ENCODE data around the gene MMD. TPM values are rescaled to one million over a fixed set of nuclear protein-coding genes. Genes with fewer than 3 reads are reported as not detected.
A peak's percentile ranks its signal among the peaks of the same experiment; 100 is the strongest.

The MMD gene
- total RNA-seq, 5 donors from 2014 or later (not counting 1 experiment from before 2014, with no cell fraction given): 12.8 to 26.3 (median 17.5) TPM

DNA sequence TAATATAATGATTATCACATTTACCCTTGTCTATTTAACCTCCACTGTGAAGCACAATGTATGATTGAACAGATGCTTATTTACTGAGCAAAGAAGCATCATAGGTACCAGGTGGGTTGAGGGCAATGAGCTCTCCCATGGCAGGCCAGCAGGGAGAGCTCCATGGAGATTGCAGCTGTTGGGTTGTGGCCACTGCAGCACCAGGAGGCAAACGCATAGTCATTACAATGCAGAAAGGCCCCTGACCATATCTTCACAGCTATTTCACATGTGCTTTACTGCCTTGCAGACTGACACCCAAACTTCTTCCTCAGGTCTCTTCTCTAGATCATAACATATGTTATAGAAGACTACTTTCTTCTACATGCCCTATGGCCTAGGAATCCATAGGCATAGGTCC lies 75.0 kb downstream of the MMD start:
- H3K36me3 Mint-ChIP-seq: no peaks in the 10 kb centered on the region
- no CpG with 5 or more reads among the region's 1 CpG for WGBS (ENCODE audit: insufficient coverage)
- H3K4me1 ChIP-seq (ENCODE audit: control insufficient read depth in 1 of 2, extremely low read depth in 1 of 2, insufficient read depth in 2 of 2, low read length in 2 of 2): peaks cover 0 to 14% of the 10 kb centered on the region in 2 experiments
- no peak overlapping the region for H3K27ac Mint-ChIP-seq
- H3K27me3 Mint-ChIP-seq: peaks cover 0 to 11% of the 10 kb centered on the region in 2 donors
- H3K4me3 Mint-ChIP-seq: no peak overlapping the region
- peaks cover 0 to 5% (median 5%) of the 10 kb centered on the region in 3 donors for H3K9me3 Mint-ChIP-seq
- no peak overlapping the region for H3K27ac ChIP-seq (ENCODE audit: low read length)
- no peaks in the 10 kb centered on the region for H3K27me3 ChIP-seq (replicated peaks in 1 of 2; ENCODE audit: control insufficient read depth in 2 of 2, extremely low read depth in 1 of 2, insufficient read depth in 2 of 2, low read length in 1 of 2)
- no peaks in the 10 kb centered on the region for H3K9me3 ChIP-seq
- no peak overlapping the region for H3K4me3 ChIP-seq (ENCODE audit: control insufficient read depth in 1 of 2, extremely low read depth in 1 of 2, low read length in 1 of 2)
- ATAC-seq (replicated peaks in 1 of 4) (no peak), DNase-seq (no peak)
- peaks cover 33 to 59% (median 34%) of the 10 kb centered on the region in 3 donors for H3K4me1 Mint-ChIP-seq
- ChIA-PET POLR2A (no interaction called here), CTCF (interaction anchor here in 1 of 2 donors (1.4 to 4.8 kb wide), 3 partner anchors 10 to 353 kb away, joined by 4 to 34 read pairs (median 10); no protein-coding TSS in a partner anchor)
- no peaks in the 10 kb centered on the region for H3K36me3 ChIP-seq (ENCODE audit: control insufficient read depth in 2 of 2, extremely low read depth in 1 of 2, insufficient read depth in 1 of 2, low read length in 1 of 2)

DNA sequence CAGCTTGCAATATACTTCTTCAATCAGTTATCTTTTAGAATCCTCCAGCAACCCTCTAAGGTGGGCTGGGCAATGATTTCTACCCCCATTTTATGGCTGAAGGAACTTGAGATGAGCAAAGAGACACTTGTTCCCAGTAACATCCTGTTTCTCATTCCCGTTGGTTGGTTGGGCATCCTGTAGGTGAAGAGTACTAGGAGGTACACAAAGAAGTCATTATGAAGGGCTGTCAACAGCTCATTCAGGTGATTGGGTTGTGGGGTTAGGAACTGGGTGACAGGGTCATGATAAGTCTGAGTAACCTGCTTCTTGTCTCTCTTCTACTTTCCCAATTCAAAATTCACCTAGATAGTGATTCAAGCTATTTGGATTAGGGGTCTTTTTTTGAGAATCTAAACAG lies 76.5 kb downstream of the MMD start:
- H3K9me3 ChIP-seq: no peaks in the 10 kb centered on the region
- CTCF ChIA-PET: interaction anchor here in 1 of 2 donors (1.4 kb wide), 1 partner anchor 352 kb away, joined by 6 read pairs; no protein-coding TSS in a partner anchor
- H3K4me1 ChIP-seq (ENCODE audit: control insufficient read depth in 1 of 2, extremely low read depth in 1 of 2, insufficient read depth in 2 of 2, low read length in 2 of 2): peaks cover 0 to 14% of the 10 kb centered on the region in 2 experiments
- 100% methylated on average over 1 of the region's 1 CpG for WGBS (ENCODE audit: insufficient coverage)
- ATAC-seq (replicated peaks in 1 of 4) (no peak), DNase-seq (no peak)
- Mint-ChIP-seq H3K4me3 (no peak overlapping the region), H3K4me1 (peaks cover 33 to 68% (median 35%) of the 10 kb centered on the region in 3 donors), H3K27ac (peak overlapping the region in 1 of 2 donors; percentile 83), H3K27me3 (peaks cover 2 to 11% of the 10 kb centered on the region in 2 donors), H3K9me3 (peaks cover 0 to 5% (median 5%) of the 10 kb centered on the region in 3 donors), H3K36me3 (no peaks in the 10 kb centered on the region)
- peaks cover 0 to 4% of the 10 kb centered on the region in 2 experiments for H3K27me3 ChIP-seq (replicated peaks in 1 of 2; ENCODE audit: control insufficient read depth in 2 of 2, extremely low read depth in 1 of 2, insufficient read depth in 2 of 2, low read length in 1 of 2)
- H3K36me3 ChIP-seq (ENCODE audit: control insufficient read depth in 2 of 2, extremely low read depth in 1 of 2, insufficient read depth in 1 of 2, low read length in 1 of 2): no peaks in the 10 kb centered on the region
- POLR2A ChIA-PET: no interaction called here
- no peak overlapping the region for H3K27ac ChIP-seq (ENCODE audit: low read length)
- H3K4me3 ChIP-seq (ENCODE audit: control insufficient read depth in 1 of 2, extremely low read depth in 1 of 2, low read length in 1 of 2): no peak overlapping the region

DNA sequence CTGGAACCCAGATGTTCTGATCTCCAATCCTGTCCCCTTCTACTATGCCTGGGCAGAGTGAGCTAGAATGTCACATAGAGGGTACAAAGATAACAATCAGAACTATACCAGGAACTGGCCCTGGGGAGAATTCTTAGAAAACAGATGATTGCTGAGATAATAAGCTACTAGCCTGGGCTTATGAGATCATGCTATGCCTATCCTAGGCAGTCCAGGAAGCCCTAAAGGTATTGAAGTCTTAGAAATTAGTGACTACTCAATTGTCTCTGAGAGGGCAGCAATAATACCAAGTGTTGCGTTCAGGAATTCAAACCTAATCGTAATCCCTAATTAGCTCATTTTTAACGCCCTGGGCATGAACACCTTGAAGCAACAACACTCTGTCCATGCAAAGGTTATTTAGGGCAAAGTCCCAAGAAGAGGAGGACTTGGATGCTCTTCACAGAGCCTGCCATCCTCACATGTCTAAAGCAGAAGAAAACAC lies 77.1 kb downstream of the MMD start:
- no peaks in the 10 kb centered on the region for H3K36me3 Mint-ChIP-seq
- H3K9me3 ChIP-seq: no peaks in the 10 kb centered on the region
- CTCF ChIA-PET: interaction anchor here in 1 of 2 donors (1.4 kb wide), 1 partner anchor 351 kb away, joined by 6 read pairs; no protein-coding TSS in a partner anchor
- no peak overlapping the region for H3K4me3 Mint-ChIP-seq
- no peak overlapping the region for H3K4me3 ChIP-seq (ENCODE audit: control insufficient read depth in 1 of 2, extremely low read depth in 1 of 2, low read length in 1 of 2)
- ATAC-seq (replicated peaks in 1 of 4) (peak; percentile 53 to 72 (median 70)), DNase-seq (peak in 1 of 35 experiments; percentile 1)
- H3K27me3 Mint-ChIP-seq: peaks cover 3 to 11% of the 10 kb centered on the region in 2 donors
- peak overlapping the region; percentile 77 to 83 for H3K27ac Mint-ChIP-seq
- POLR2A ChIA-PET: no interaction called here
- no peaks in the 10 kb centered on the region for H3K36me3 ChIP-seq (ENCODE audit: control insufficient read depth in 2 of 2, extremely low read depth in 1 of 2, insufficient read depth in 1 of 2, low read length in 1 of 2)
- H3K4me1 Mint-ChIP-seq: peaks cover 33 to 74% (median 35%) of the 10 kb centered on the region in 3 donors
- H3K27me3 ChIP-seq (replicated peaks in 1 of 2; ENCODE audit: control insufficient read depth in 2 of 2, extremely low read depth in 1 of 2, insufficient read depth in 2 of 2, low read length in 1 of 2): peaks cover 0 to 4% of the 10 kb centered on the region in 2 experiments
- H3K4me1 ChIP-seq (ENCODE audit: control insufficient read depth in 1 of 2, extremely low read depth in 1 of 2, insufficient read depth in 2 of 2, low read length in 2 of 2): peaks cover 0 to 14% of the 10 kb centered on the region in 2 experiments
- H3K27ac ChIP-seq (ENCODE audit: low read length): peak overlapping the region; percentile 47
- WGBS (ENCODE audit: insufficient coverage): 84% methylated on average over 3 of the region's 3 CpGs
- peaks cover 0 to 5% (median 5%) of the 10 kb centered on the region in 3 donors for H3K9me3 Mint-ChIP-seq

DNA sequence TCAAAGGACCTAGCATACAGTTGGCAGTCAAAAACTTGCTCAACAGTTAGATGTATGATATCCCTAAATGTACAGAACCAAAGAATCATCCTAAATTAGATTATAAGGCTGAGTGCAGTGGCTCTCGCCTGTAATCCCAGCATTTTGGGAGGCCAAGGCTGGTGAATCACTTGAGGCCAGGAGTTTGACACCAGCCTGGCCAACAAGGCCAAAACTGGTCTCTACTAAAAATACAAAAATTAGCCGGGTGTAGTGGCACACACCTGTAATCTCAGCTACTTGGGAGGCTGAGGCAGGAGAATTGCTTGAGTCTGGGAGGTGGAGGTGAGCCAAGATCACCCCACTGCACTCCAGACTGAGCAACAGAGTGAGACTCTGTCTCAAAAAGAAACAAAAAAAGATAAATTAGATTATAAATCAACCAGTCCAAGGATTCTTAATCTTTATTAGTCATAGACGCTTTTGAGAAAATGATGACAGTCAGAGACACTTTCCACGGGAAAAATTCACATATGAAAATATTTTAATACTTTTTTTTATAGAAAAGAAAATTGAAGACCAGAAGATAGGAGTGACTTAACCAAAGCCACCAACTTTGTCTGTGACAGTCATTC lies 77.6 kb downstream of the MMD start:
- H3K27me3 ChIP-seq (replicated peaks in 1 of 2; ENCODE audit: control insufficient read depth in 2 of 2, extremely low read depth in 1 of 2, insufficient read depth in 2 of 2, low read length in 1 of 2): peaks cover 0 to 7% of the 10 kb centered on the region in 2 experiments
- Mint-ChIP-seq H3K4me1 (peaks cover 33 to 75% (median 35%) of the 10 kb centered on the region in 3 donors), H3K36me3 (no peaks in the 10 kb centered on the region), H3K27me3 (peaks cover 3 to 15% of the 10 kb centered on the region in 2 donors), H3K9me3 (peaks cover 0 to 5% (median 5%) of the 10 kb centered on the region in 3 donors), H3K27ac (peak overlapping the region; percentile 77 to 87), H3K4me3 (no peak overlapping the region)
- ATAC-seq (replicated peaks in 1 of 4): peak in 2 of 4 experiments; percentile 6 to 36
- peak overlapping the region; percentile 47 for H3K27ac ChIP-seq (ENCODE audit: low read length)
- WGBS (ENCODE audit: insufficient coverage): no CpG with 5 or more reads among the region's 4 CpGs
- CTCF ChIA-PET: interaction anchor here in 1 of 2 donors (1.4 kb wide), 1 partner anchor 351 kb away, joined by 6 read pairs; no protein-coding TSS in a partner anchor
- peaks cover 0 to 14% of the 10 kb centered on the region in 2 experiments for H3K4me1 ChIP-seq (ENCODE audit: control insufficient read depth in 1 of 2, extremely low read depth in 1 of 2, insufficient read depth in 2 of 2, low read length in 2 of 2)
- H3K9me3 ChIP-seq: no peaks in the 10 kb centered on the region
- no peaks in the 10 kb centered on the region for H3K36me3 ChIP-seq (ENCODE audit: control insufficient read depth in 2 of 2, extremely low read depth in 1 of 2, insufficient read depth in 1 of 2, low read length in 1 of 2)
- POLR2A ChIA-PET: no interaction called here
- no peak for DNase-seq
- no peak overlapping the region for H3K4me3 ChIP-seq (ENCODE audit: control insufficient read depth in 1 of 2, extremely low read depth in 1 of 2, low read length in 1 of 2)

DNA sequence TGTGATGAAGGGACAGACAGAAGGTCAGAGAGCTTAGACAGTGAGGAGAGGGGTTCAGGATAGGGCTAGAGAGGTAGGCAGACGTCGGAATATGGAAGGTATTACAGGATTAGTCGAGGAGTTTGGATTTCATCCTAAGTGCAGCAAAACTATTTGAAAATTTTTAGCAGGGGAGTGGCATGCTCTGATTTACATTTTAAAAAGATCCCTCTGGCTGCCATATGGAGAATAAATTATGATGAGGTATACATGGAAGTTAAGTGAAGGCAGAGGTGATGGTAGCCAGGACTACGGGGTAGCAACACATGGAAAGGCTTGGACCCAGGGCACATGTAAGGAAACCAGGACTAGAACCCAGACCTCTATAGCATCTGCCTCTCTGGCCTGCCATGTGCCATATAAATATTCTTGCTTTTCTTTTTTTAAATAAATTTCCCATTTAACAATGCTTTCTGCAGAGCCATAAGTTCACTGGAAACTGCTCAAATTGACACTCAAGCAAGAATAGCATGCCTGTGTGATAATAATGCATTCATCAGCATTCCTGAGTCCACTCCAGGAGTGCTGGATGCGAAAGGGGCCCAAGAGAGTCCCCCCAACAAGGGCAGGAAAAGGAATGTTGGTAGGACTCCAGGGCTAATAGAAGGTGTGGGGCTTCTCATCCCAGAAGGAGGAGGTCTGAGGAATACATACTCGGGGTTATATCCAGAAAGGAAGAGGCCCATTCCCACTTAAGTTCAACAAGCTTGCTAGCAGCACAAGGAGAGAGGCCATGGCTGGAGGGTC lies 78.6 kb downstream of the MMD start:
- H3K4me3 Mint-ChIP-seq: no peak overlapping the region
- H3K36me3 ChIP-seq (ENCODE audit: control insufficient read depth in 2 of 2, extremely low read depth in 1 of 2, insufficient read depth in 1 of 2, low read length in 1 of 2): no peaks in the 10 kb centered on the region

More for the DNA sequence above, 78.6 kb downstream of the MMD start:
- H3K27ac ChIP-seq (ENCODE audit: low read length): peak overlapping the region; percentile 47
- ChIA-PET CTCF (no interaction called here), POLR2A (no interaction called here)
- Mint-ChIP-seq H3K9me3 (peaks cover 0 to 5% (median 5%) of the 10 kb centered on the region in 3 donors), H3K27me3 (peaks cover 3 to 17% of the 10 kb centered on the region in 2 donors), H3K27ac (peak overlapping the region in 1 of 2 donors; percentile 87), H3K4me1 (peaks cover 24 to 65% (median 28%) of the 10 kb centered on the region in 3 donors), H3K36me3 (no peaks in the 10 kb centered on the region)
- DNase-seq (no peak), ATAC-seq (replicated peaks in 1 of 4) (no peak)
- 95% methylated on average over 4 of the region's 6 CpGs for WGBS (ENCODE audit: insufficient coverage)
- H3K9me3 ChIP-seq: no peaks in the 10 kb centered on the region
- H3K4me1 ChIP-seq (ENCODE audit: control insufficient read depth in 1 of 2, extremely low read depth in 1 of 2, insufficient read depth in 2 of 2, low read length in 2 of 2): peaks cover 0 to 14% of the 10 kb centered on the region in 2 experiments
- H3K4me3 ChIP-seq (ENCODE audit: control insufficient read depth in 1 of 2, extremely low read depth in 1 of 2, low read length in 1 of 2): no peak overlapping the region
- peaks cover 0 to 7% of the 10 kb centered on the region in 2 experiments for H3K27me3 ChIP-seq (replicated peaks in 1 of 2; ENCODE audit: control insufficient read depth in 2 of 2, extremely low read depth in 1 of 2, insufficient read depth in 2 of 2, low read length in 1 of 2)

All from T-cell (primary cell).